A549 (cell line): ENCODE results near the gene MAGI1.

Experiments
- CEBPB ChIP-seq, 2 experiments: fragments of >200 bp in 1 of 2; sonication (Bioruptor Twin) in 1 of 2; formaldehyde crosslinking in 1 of 2; IDR thresholded peaks; 2 replicates each; pipeline ENCODE4 v1.6.1; 2012 to 2016
- CTCF ChIP-seq: fragments of >200 bp; sonication (Bioruptor Twin); formaldehyde crosslinking; IDR thresholded peaks from 3 replicates; pipeline ENCODE4 v1.5.1; 2016
- EP300 ChIP-seq, 2 experiments: fragments of >200 bp; sonication (Bioruptor Twin); formaldehyde crosslinking; IDR thresholded peaks; 2 replicates in 1 of 2; 3 replicates in 1 of 2; pipeline ENCODE4 v1.6.1; 2016 to 2017
- JUNB ChIP-seq: fragments of >200 bp; sonication (Bioruptor Twin); formaldehyde crosslinking; IDR thresholded peaks from 2 replicates; pipeline ENCODE4 v1.6.1; 2016
- MYC ChIP-seq: IDR thresholded peaks from 2 replicates; pipeline ENCODE4 v1.6.1; 2012; ENCODE audit warnings: mild to moderate bottlenecking, inconsistent platforms, low read length, improper control_type of control experiment, borderline replicate concordance
- NR3C1 ChIP-seq: fragments of >200 bp; sonication (Bioruptor Twin); formaldehyde crosslinking; IDR thresholded peaks from 3 replicates; pipeline ENCODE4 v1.6.1; 2017
- POLR2A ChIP-seq: IDR thresholded peaks from 2 replicates; pipeline ENCODE4 v1.6.1; 2012; ENCODE audit warnings: mild to moderate bottlenecking, low read length
- REST ChIP-seq: fragments of 200-600 bp; sonication (generic); IDR thresholded peaks from 2 replicates; pipeline ENCODE4 v1.6.1; 2016; ENCODE audit warnings: antibody characterized with exemption, mild to moderate bottlenecking, moderate library complexity
- SMC3 ChIP-seq: fragments of >200 bp; sonication (Bioruptor Twin); formaldehyde crosslinking; IDR thresholded peaks from 3 replicates; pipeline ENCODE4 v1.6.1; 2018; ENCODE audit warnings: inconsistent platforms
- USF2 ChIP-seq: fragments of 450-650 bp; IDR thresholded peaks from 2 replicates; pipeline ENCODE4 v1.6.1; 2014; ENCODE audit warnings: antibody characterized with exemption
- TF ChIP-seq, protein P1 (sequence below): fragments of 250-450 bp; sonication (Bioruptor Pico); IDR thresholded peaks from 2 replicates; pipeline ENCODE4 v1.5.0; 2021; ENCODE audit warnings: mild to moderate bottlenecking, moderate library complexity, borderline replicate concordance

GRCh38 chr3:65484964-65485363, 553.8 kb downstream of the MAGI1 start:
- TF ChIP-seq CTCF: no peak
- TF ChIP-seq, protein P1, sequence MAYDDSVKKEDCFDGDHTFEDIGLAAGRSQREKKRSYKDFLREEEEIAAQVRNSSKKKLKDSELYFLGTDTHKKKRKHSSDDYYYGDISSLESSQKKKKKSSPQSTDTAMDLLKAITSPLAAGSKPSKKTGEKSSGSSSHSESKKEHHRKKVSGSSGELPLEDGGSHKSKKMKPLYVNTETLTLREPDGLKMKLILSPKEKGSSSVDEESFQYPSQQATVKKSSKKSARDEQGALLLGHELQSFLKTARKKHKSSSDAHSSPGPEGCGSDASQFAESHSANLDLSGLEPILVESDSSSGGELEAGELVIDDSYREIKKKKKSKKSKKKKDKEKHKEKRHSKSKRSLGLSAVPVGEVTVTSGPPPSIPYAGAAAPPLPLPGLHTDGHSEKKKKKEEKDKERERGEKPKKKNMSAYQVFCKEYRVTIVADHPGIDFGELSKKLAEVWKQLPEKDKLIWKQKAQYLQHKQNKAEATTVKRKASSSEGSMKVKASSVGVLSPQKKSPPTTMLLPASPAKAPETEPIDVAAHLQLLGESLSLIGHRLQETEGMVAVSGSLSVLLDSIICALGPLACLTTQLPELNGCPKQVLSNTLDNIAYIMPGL (CRISPR knock-in tag): no peak
- no peak for TF ChIP-seq USF2
- no peak for TF ChIP-seq SMC3
- TF ChIP-seq JUNB: no peak
- TF ChIP-seq NR3C1: no peak
- no peak for TF ChIP-seq POLR2A
- no peak for TF ChIP-seq EP300 (IDR thresholded peaks at IDR 0.05)
- TF ChIP-seq REST: no peak
- TF ChIP-seq MYC: no peak
- no peak for TF ChIP-seq CEBPB (IDR thresholded peaks at IDR 0.05)
